Measurements from ENCODE around the gene SNRPA.

GRCh38 chr19:40797963-40798682, 47.1 kb downstream of the SNRPA start:
- TF ChIP-seq TAF1 (IDR thresholded peaks at IDR 0.05; ENCODE audit: borderline replicate concordance, insufficient read depth, low read length): no peak
- TF ChIP-seq FOXP2 (optimal IDR thresholded peaks at IDR 0.05; ENCODE audit: borderline replicate concordance, extremely low read depth, extremely low read length, insufficient read depth): peak; percentile 58
- TF ChIP-seq POLR2AphosphoS5 (IDR thresholded peaks at IDR 0.05; ENCODE audit: low read depth, low read length): no peak
- TF ChIP-seq REST (IDR thresholded peaks at IDR 0.05; ENCODE audit: insufficient read depth in 1 of 2, low read depth in 2 of 2, low read length in 2 of 2): no peak
- no peak for TF ChIP-seq SIN3A (IDR thresholded peaks at IDR 0.05; ENCODE audit: borderline replicate concordance, insufficient read depth, low read length)

Data from PFSK-1 (cell line).